Neuronal stem cell (in vitro differentiated cells): Measurements from ENCODE around the gene PPM1L.

Source experiments
- DNase-seq: peaks from one replicate; pipeline ENCODE4 v3.0.0-alpha.2; 2013; ENCODE audit warnings: low spot score
- H2AFZ ChIP-seq: one replicate; pipeline ENCODE4 v1.6.1; 2013; ENCODE audit warnings: mild to moderate bottlenecking, low read length, inconsistent platforms
- H2AK5ac ChIP-seq: 2 replicates; pipeline ENCODE4 v1.6.1; 2013; ENCODE audit warnings: low read depth, mild to moderate bottlenecking, inconsistent platforms, low read length, moderate library complexity, mixed read lengths
- H2BK120ac ChIP-seq: 2 replicates; pipeline ENCODE4 v1.6.1; 2013; ENCODE audit warnings: low read depth, mild to moderate bottlenecking, inconsistent platforms, low read length, moderate library complexity, mixed read lengths
- H2BK12ac ChIP-seq: one replicate; pipeline ENCODE4 v1.6.1; 2013; ENCODE audit warnings: low read length, inconsistent platforms
- H2BK15ac ChIP-seq: 2 replicates; pipeline ENCODE4 v1.6.1; 2013; ENCODE audit warnings: mild to moderate bottlenecking, low read length, inconsistent platforms, mixed read lengths
- H2BK5ac ChIP-seq: one replicate; pipeline ENCODE4 v1.6.1; 2013; ENCODE audit warnings: inconsistent platforms, mild to moderate bottlenecking, low read length, moderate library complexity
- H3K14ac ChIP-seq: one replicate; pipeline ENCODE4 v1.6.1; 2013; ENCODE audit warnings: low read length, inconsistent platforms
- H3K18ac ChIP-seq: 2 replicates; pipeline ENCODE4 v1.6.1; 2013; ENCODE audit warnings: low read length, inconsistent platforms
- H3K23ac ChIP-seq: 2 replicates; pipeline ENCODE4 v1.6.1; 2013; ENCODE audit warnings: low read depth, mild to moderate bottlenecking, mixed read lengths, low read length, inconsistent platforms; ENCODE audit not compliant: poor library complexity
- H3K27ac ChIP-seq: replicated peaks from 3 replicates; pipeline ENCODE4 v1.5.1; 2013; ENCODE audit warnings: low read length, inconsistent platforms
- H3K27me3 ChIP-seq, 3 experiments: 2 replicates each; pipeline ENCODE4 v1.6.1; 2013; ENCODE audit warnings: low read length in 3 of 3, mild to moderate bottlenecking in 2 of 3, inconsistent platforms in 1 of 3, low read depth in 1 of 3, mixed read lengths in 1 of 3, moderate library complexity in 1 of 3; ENCODE audit not compliant: control insufficient read depth in 3 of 3, insufficient read depth in 3 of 3
- H3K36me3 ChIP-seq, 2 donors: replicated peaks in 1 of 2; 2 replicates each; pipeline ENCODE4 v1.6.1; 2013; ENCODE audit warnings: low read length in 2 of 2; ENCODE audit not compliant: control insufficient read depth in 2 of 2, insufficient read depth in 2 of 2
- H3K4ac ChIP-seq: 2 replicates; pipeline ENCODE4 v1.6.1; 2013; ENCODE audit warnings: inconsistent platforms, mild to moderate bottlenecking, low read length, moderate library complexity
- H3K4me1 ChIP-seq, 2 donors: 1 replicate in 1 of 2; 2 replicates in 1 of 2; pipeline ENCODE4 v1.6.1; 2013; ENCODE audit warnings: low read length in 2 of 2, low read depth in 1 of 2; ENCODE audit not compliant: control insufficient read depth in 2 of 2, insufficient read depth in 1 of 2
- H3K4me2 ChIP-seq: one replicate; pipeline ENCODE4 v1.6.1; 2013; ENCODE audit warnings: mild to moderate bottlenecking, low read length, inconsistent platforms; ENCODE audit not compliant: insufficient read depth, poor library complexity, severe bottlenecking
- H3K4me3 ChIP-seq, 2 donors: 2 replicates each; pipeline ENCODE4 v1.5.1; 2013; ENCODE audit warnings: low read length in 2 of 2, mild to moderate bottlenecking in 2 of 2, inconsistent platforms in 1 of 2, moderate library complexity in 1 of 2
- H3K79me1 ChIP-seq: one replicate; pipeline ENCODE4 v1.6.1; 2013; ENCODE audit warnings: low read depth, mild to moderate bottlenecking, inconsistent platforms, low read length, moderate library complexity
- H3K9ac ChIP-seq: one replicate; pipeline ENCODE4 v1.6.1; 2013; ENCODE audit warnings: mild to moderate bottlenecking, low read depth, low read length, inconsistent platforms; ENCODE audit not compliant: poor library complexity
- H3K9me3 ChIP-seq, 2 donors: replicated peaks in 1 of 2; 2 replicates each; pipeline versions ENCODE3 to v1.6.1; 2013; ENCODE audit warnings: low read length in 2 of 2, mild to moderate bottlenecking in 2 of 2, inconsistent platforms in 1 of 2, low read depth in 1 of 2, mixed read lengths in 1 of 2, moderate library complexity in 1 of 2; ENCODE audit not compliant: control insufficient read depth in 2 of 2, insufficient read depth in 1 of 2
- H4K8ac ChIP-seq: one replicate; pipeline ENCODE4 v1.6.1; 2013; ENCODE audit warnings: low read depth, mild to moderate bottlenecking, inconsistent platforms, low read length, moderate library complexity
- H4K91ac ChIP-seq: one replicate; pipeline ENCODE4 v1.6.1; 2013; ENCODE audit warnings: low read length, low read depth, mild to moderate bottlenecking, inconsistent platforms; ENCODE audit not compliant: poor library complexity
- WGBS, 2 donors: extraction: QIAGEN DNeasy Blood & Tissue Kit; methylation state at CpG; one replicate each; pipeline ENCODE4 v1.1.7; 2013; ENCODE audit warnings: missing lambda C conversion rate in 2 of 2, mixed read lengths in 1 of 2; ENCODE audit not compliant: insufficient read length in 2 of 2, insufficient replicate concordance in 1 of 2; ENCODE audit errors: extremely low coverage in 2 of 2; 5-methylcytosine and 5-hydroxymethylcytosine counted together

The PPM1L gene

DNA sequence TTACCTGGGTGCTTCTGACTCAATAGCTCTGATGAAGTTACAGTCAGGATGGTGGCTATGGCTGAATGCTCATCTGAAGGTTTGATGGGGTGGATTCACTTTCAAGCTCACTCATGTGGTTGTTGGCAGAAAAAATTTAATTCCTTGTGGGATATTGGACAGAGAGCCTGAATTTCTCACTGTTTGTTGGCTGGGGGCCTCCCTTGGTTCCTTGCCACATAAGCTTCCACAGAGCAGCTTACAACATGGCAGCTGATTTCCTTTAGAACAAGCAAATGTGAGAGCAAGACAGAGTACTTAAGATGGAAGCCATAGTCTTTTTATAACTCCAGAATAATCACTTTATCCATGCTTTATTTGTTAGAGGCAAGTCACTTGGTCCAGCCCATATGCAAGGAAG, 150.6 kb downstream of the PPM1L start:
- H2AFZ ChIP-seq = no peak overlapping the region
- no peak overlapping the region for H4K91ac ChIP-seq
- no peak overlapping the region for H3K23ac ChIP-seq
- no peak overlapping the region for H2BK15ac ChIP-seq
- no peak for DNase-seq
- H3K79me1 ChIP-seq = no peaks in the 10 kb centered on the region
- H3K4ac ChIP-seq = no peak overlapping the region
- no peak overlapping the region for H3K4me3 ChIP-seq
- H4K8ac ChIP-seq = no peak overlapping the region
- H3K9ac ChIP-seq = no peak overlapping the region
- no peaks in the 10 kb centered on the region for H3K27me3 ChIP-seq
- H2BK12ac ChIP-seq = no peak overlapping the region
- H2BK5ac ChIP-seq = no peak overlapping the region
- H3K4me1 ChIP-seq = peaks cover 0 to 1% of the 10 kb centered on the region in 2 donors
- H2BK120ac ChIP-seq = no peak overlapping the region
- no peak overlapping the region for H3K4me2 ChIP-seq
- no peaks in the 10 kb centered on the region for H3K36me3 ChIP-seq
- H2AK5ac ChIP-seq = no peak overlapping the region
- H3K27ac ChIP-seq = no peak overlapping the region
- peaks cover 0 to 4% of the 10 kb centered on the region in 2 donors for H3K9me3 ChIP-seq
- H3K14ac ChIP-seq = no peak overlapping the region
- H3K18ac ChIP-seq = no peak overlapping the region

DNA sequence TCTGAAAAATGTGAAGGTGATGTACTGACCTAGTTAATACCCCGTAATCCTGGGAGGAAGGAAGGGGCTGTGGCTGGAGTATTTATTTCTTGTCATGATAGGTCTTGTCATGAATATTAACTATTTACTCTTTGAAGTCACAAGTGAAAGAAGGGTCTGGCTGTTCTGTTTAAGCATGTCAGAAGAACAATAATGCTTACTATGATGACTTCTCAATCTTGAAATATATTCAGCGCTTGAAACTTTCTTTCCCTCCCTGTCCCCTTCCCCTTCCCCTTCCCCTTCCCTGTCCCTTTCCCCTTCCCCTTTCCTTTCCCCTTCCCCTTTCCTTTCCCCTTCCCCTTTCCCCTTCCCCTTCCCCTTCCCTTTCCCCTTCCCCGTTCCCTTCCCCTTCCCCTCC, 153.9 kb downstream of the PPM1L start:
- H3K4ac ChIP-seq = no peak overlapping the region
- no peak overlapping the region for H2BK12ac ChIP-seq
- no peak for DNase-seq
- peaks cover 0 to 4% of the 10 kb centered on the region in 2 donors for H3K9me3 ChIP-seq
- no peak overlapping the region for H3K4me2 ChIP-seq
- no peak overlapping the region for H3K4me3 ChIP-seq
- H2BK5ac ChIP-seq = no peak overlapping the region
- no peak overlapping the region for H3K9ac ChIP-seq
- H3K14ac ChIP-seq = no peak overlapping the region
- H3K79me1 ChIP-seq = no peaks in the 10 kb centered on the region
- H2AK5ac ChIP-seq = no peak overlapping the region
- H2AFZ ChIP-seq = no peak overlapping the region
- H3K23ac ChIP-seq = no peak overlapping the region
- H2BK120ac ChIP-seq = no peak overlapping the region
- H3K4me1 ChIP-seq = peaks cover 0 to 1% of the 10 kb centered on the region in 2 donors
- H3K36me3 ChIP-seq = no peaks in the 10 kb centered on the region
- H3K18ac ChIP-seq = no peak overlapping the region
- WGBS, 2 donors = no CpG with 5 or more reads among the region's 3 CpGs
- no peak overlapping the region for H4K8ac ChIP-seq
- H4K91ac ChIP-seq = no peak overlapping the region
- H3K27ac ChIP-seq = no peak overlapping the region
- no peak overlapping the region for H2BK15ac ChIP-seq
- no peaks in the 10 kb centered on the region for H3K27me3 ChIP-seq

DNA sequence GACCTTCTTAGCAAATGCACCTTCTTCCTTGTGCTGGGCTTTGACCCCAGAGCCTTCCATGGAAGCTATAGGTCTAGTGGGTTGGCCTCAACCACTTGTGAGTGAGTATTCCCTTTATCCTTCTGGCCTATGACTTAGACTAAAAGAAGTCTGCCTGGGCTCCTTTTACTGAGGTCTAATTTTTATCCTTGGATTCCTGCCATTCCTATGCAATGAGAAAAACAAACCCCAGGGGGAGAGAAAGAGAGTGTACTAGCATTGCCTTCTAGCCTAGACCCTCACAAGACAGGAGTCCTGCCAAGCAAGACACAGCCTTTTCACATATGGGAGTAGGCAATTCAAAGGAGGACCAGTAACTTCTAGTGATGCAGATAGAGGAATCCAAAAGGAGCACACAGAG, 155.4 kb downstream of the PPM1L start:
- no peak overlapping the region for H3K27ac ChIP-seq
- H3K4me3 ChIP-seq = no peak overlapping the region
- no peak overlapping the region for H3K18ac ChIP-seq
- no peak overlapping the region for H3K23ac ChIP-seq
- no peak overlapping the region for H3K14ac ChIP-seq
- H3K4me2 ChIP-seq = no peak overlapping the region
- H2AFZ ChIP-seq = no peak overlapping the region
- no peaks in the 10 kb centered on the region for H3K27me3 ChIP-seq
- no peak overlapping the region for H2AK5ac ChIP-seq
- H2BK12ac ChIP-seq = no peak overlapping the region
- H3K4ac ChIP-seq = no peak overlapping the region
- no peak overlapping the region for H4K91ac ChIP-seq
- H4K8ac ChIP-seq = no peak overlapping the region
- no peak overlapping the region for H3K9ac ChIP-seq
- H2BK120ac ChIP-seq = no peak overlapping the region
- H3K4me1 ChIP-seq = peaks cover 0 to 1% of the 10 kb centered on the region in 2 donors
- H2BK15ac ChIP-seq = no peak overlapping the region
- H3K79me1 ChIP-seq = no peaks in the 10 kb centered on the region
- H3K9me3 ChIP-seq = peaks cover 0 to 4% of the 10 kb centered on the region in 2 donors
- no peak overlapping the region for H2BK5ac ChIP-seq
- no peak for DNase-seq
- H3K36me3 ChIP-seq = no peaks in the 10 kb centered on the region

DNA sequence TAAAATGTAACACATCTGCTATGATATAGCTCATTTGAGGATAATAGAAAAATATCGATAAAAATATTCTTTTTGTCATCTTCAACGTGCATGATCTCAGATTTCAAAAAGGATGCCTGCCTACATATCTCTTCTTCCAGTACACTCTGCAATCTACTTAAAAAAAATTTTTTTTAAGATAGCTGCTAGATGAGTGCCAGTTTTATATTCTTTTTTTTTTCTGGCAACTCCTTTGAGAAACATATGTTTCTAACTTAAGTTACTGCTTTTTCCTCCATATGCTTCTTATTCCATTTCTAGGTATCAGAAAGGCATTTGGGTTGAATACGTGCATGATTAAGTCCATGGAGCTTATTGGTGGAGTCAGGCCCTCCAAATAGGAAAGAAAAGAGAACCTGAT, 160.4 kb downstream of the PPM1L start:
- DNase-seq = no peak
- no peak overlapping the region for H3K14ac ChIP-seq
- H3K4me2 ChIP-seq = no peak overlapping the region
- H3K4ac ChIP-seq = no peak overlapping the region
- no peak overlapping the region for H2AK5ac ChIP-seq
- no peak overlapping the region for H3K9ac ChIP-seq
- no peak overlapping the region for H3K27ac ChIP-seq
- H3K27me3 ChIP-seq = no peaks in the 10 kb centered on the region
- H3K23ac ChIP-seq = no peak overlapping the region
- no peak overlapping the region for H2AFZ ChIP-seq
- no peaks in the 10 kb centered on the region for H3K79me1 ChIP-seq
- no peaks in the 10 kb centered on the region for H3K36me3 ChIP-seq
- H2BK5ac ChIP-seq = no peak overlapping the region
- no peak overlapping the region for H3K18ac ChIP-seq
- H2BK12ac ChIP-seq = no peak overlapping the region
- no peaks in the 10 kb centered on the region for H3K9me3 ChIP-seq
- H4K91ac ChIP-seq = no peak overlapping the region
- no peak overlapping the region for H3K4me3 ChIP-seq
- no peak overlapping the region for H2BK15ac ChIP-seq
- peaks cover 2 to 7% of the 10 kb centered on the region in 2 donors for H3K4me1 ChIP-seq
- H2BK120ac ChIP-seq = no peak overlapping the region
- WGBS, 2 donors = no CpG with 5 or more reads among the region's 3 CpGs
- H4K8ac ChIP-seq = no peak overlapping the region
